HG02798 (cell line): Measurements from ENCODE around the gene SRP9.

Experiments
- ATAC-seq: cut with Tn5 transposase; IDR thresholded peaks from one replicate; pipeline ENCODE4 v1.9.1; 2021; ENCODE audit warnings: mild to moderate bottlenecking; ENCODE audit not compliant: unreplicated experiment, poor library complexity

SRP9 gene, protein sequence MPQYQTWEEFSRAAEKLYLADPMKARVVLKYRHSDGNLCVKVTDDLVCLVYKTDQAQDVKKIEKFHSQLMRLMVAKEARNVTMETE

DNA sequence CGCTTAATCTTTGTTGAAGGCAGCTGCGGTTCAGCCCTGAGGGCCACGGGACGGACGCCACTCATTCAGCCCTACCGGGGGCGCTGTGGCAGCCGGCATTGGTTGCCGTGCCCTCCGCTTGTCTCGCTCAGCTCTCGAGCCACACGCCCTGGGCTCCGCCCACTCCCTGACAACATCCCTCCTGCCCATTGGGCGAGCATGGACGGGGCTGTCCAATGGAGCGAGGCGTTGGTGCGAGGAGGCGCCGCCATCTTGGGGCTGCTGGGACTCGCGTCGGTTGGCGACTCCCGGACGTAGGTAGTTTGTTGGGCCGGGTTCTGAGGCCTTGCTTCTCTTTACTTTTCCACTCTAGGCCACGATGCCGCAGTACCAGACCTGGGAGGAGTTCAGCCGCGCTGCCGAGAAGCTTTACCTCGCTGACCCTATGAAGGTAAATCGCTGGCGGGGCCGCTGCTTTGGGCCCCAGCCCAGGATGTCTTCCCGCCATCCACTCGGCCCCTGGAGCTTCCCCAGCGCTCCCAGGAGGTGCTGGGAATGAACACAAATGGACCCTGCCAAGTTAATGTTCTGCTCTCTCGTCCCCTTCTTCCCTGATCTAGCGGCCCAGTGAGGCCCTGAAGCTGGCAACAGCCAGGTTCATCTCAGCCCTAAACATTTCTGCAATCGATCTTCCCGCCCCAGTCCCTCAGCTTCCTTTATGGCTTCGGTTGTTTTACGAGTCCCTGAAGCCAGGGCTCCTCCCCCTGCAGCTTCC, at the start of gene SRP9:
SRP9 (plus strand) TSS at position 244 of the 754 bp plus-strand sequence; CDS start at position 359, 115 bp downstream.
- peak; percentile 100 for ATAC-seq

DNA sequence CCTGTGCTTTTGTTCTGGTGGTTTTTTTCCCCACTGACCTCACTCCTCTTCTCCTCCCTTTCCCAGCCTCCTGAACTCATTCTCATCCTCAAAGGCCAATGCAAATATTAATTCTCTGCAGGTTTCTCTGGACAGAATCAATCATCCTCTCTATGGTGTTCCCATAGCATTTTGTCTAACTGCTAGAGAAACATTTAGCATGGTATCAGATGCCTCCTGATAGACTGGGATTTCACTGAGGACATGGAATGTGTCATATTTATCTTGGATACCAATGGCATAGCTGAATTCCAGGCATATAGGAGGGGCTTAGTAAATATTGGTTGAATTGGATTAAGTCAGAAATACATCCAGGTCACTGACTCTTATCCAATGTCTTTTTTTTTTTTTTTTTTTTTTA, 46.1 kb upstream of the SRP9 start:
- ATAC-seq: no peak

DNA sequence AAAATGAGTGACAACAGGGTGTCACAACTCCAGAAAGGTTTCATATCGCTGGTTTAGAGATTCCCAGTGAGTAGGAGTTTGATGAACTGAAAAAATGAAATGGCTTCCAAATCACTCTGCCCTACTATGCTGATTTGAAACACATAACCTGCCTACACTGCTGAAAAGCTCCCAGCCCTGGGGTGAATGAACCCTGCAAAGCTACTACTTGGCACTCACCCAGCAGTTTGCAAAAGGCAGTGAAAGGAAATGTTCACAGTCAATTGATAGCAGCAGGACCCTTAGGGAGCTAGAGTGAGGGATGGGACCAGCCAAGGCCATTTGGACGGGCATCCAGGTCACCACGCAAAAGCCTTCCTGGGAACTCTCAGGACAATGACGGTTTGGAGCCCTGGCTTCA, 44.4 kb upstream of the SRP9 start:
- ATAC-seq: no peak

DNA sequence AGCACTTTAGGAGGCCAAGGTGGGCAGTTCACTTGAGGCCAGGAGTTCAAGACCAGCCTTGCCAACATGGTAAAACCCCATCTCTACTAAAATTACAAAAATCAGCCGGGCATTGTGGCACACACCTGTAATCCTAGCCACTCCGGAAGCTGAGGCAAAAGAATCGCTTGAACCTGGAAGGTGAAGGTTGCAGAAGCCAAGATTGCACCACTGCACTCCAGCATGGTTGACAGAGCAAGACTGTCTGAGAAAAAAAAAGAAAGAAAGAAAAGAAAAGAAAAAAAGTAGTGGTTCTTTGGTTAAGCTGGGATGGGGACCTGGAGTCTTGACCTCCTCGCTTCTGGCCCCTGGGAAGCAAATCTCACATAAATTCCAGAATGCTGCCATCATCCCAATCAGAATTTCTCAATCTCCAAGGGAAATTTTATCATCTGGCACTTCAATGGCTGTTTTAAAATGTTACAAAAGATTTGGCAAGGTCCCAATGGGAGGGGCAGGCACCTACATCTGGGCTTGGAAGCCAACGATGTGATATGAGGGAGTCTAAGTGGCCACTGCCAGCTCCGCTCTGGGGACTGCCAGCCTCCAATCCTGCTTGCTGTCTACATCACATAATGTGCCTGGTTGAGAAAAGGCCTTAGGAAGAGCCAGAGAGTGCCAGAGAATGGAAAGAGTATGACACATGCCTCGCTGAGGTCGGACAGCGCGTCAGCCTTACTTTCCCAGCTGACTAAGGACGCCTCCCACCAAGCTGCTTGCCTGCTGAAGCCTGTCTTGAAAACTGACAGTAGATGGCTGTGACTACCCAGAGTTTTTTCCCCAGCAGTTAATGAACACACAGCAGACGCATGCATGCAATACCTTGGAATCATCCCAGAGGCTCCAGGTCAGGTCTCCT, 42.1 kb upstream of the SRP9 start:
- no peak for ATAC-seq

DNA sequence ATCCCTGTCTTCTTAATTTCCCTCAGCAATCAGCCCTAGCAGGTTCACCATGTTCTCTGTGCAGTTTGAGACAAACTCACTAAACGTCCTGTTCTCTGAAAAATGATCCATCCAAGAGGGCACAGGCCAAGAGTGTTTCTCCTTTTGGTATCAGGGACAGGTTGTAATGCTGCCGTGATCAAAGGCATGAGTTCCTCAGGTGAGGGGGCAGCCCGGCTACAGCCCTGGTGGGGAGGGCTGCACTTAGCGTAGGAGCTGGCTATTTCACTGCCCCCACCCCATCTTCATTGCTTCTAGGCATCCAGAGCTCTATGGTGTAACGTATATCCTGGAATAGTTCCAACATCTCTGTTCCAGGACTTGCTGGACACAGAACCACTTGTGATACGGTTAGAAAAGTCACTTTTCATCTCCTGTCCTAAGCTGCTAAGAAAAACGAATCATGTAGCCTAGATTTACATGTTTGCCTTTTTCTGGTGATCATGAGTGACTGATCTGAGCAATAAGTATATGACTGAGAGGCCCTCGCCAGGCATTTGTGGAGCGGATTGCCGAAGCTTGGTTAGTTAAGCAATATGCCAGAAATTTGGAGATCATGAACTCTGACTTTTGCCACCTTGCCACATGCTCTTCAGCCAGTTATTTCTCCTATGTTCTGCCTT, 41.1 kb upstream of the SRP9 start:
- ATAC-seq: no peak

DNA sequence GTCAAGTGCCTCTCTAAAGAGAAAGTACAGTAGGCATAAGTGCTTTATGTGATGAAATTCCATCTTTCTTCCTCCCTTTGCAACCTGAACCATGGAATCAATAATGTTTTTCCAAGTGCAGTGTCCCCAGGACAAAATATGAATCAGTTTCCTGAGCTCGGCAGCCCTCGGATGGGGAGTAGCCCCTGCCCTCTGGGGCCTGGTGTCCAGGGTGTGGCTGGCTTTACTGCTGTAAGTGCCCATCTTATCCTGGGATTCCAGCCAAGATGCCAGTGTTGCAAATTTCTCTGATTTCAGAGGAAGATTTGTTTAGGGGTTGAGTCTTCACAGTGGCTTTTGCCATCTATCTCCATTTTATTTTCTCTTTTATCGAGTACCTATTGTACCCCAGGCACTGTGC, 40.5 kb upstream of the SRP9 start:
- no peak for ATAC-seq

DNA sequence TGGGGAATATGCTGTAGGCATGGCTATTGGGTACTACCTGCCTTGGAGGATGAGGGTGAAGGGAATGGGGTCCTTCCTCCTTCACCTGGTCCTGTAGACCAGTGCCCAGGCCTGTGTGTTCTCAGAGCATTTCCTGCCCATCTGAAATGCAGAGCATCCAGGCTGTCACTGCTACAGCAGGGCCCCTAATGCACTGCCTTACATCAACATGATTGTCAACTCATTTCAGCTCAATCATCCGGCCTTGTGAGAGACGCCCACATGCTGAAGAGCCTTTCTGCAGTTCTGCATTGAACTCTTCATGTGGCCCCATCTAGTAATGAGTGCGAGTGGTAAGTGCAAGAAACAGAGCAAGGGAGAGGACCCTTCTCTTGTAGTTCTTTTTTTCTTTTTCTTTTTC, 39.8 kb upstream of the SRP9 start:
- no peak for ATAC-seq

DNA sequence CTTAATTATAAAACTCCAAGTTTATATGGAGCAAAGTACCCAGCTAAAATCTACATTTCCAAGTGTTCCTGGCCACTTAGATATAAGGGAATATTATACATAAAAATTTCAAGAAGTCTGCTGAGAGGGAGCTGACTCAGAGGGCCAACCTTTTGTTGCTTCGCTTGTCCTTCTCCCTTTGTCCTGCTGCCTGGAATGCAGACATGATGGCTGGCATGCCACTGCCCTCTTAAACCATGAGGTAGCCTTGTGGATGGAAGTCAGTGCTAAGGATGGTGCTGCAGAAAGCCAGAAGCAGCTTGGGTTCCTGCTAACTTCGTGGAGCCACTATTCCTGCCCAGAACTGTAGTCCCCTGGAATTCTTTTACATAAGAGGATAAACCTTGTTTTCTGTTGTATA, 38.9 kb upstream of the SRP9 start:
- ATAC-seq: no peak

DNA sequence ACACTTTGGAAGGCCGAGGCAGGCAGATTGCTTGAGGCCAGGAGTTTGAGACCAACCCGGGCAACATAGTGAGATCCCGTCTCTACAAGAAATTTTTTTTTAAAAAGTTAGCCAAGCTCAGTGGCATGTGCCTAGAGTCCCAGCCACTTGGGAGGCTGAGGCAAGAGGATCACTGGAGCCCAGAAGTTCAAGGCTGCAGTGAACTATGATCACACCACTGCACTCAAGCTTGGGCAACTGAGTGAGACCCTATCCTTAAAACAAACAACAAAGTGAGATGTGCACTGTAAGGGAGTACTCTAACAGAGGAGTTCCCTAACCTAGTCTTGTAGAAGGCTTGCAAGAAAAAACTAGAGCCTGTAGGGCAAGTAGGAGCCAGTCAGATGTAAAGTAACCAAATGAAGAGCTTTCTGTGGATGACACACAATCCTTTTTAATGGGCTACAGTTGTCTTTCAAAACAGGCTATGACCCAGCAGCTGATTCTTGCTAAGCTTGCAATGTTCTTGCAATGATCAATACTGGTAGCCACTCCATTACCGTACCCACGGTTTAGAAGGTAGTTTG, 38.0 kb upstream of the SRP9 start:
- no peak for ATAC-seq

DNA sequence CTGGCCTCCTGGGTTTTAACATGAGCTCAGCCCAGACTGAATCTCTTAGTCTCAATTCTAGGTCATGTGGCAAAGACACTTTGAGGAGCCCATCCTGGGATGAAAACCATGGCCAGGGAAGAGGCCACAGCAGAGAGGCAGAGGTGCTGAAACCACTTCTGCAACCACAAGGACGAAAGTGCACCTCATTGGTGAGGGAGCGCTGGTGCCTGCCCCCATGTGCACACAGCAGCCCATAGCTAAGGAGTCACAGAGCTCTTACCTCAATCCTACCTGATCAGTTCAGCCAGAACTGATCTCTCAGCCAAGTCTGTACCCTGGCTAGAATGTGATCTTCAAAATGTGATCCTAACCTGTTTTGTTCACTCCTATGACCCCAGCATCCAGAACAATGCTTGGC, 32.9 kb upstream of the SRP9 start:
- no peak for ATAC-seq

DNA sequence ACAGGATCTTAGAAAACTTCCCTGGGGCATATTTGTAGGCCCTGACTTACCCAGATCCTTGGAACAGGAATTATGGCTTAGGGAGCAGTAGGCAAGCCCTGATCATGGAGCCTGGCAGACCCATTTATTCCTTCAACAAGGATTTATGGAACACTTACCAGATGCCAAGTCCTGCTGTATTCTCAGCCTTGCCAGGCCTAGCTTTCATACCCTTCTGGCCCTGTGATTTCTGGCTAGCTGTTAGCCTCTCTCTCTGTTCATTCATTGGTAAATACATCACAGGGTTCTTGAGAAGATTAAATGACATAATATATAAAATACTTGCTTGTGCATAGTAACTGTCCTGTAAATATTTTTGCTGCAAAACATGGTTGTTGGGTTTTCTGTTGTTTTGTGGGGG, 32.4 kb upstream of the SRP9 start:
- ATAC-seq: no peak

DNA sequence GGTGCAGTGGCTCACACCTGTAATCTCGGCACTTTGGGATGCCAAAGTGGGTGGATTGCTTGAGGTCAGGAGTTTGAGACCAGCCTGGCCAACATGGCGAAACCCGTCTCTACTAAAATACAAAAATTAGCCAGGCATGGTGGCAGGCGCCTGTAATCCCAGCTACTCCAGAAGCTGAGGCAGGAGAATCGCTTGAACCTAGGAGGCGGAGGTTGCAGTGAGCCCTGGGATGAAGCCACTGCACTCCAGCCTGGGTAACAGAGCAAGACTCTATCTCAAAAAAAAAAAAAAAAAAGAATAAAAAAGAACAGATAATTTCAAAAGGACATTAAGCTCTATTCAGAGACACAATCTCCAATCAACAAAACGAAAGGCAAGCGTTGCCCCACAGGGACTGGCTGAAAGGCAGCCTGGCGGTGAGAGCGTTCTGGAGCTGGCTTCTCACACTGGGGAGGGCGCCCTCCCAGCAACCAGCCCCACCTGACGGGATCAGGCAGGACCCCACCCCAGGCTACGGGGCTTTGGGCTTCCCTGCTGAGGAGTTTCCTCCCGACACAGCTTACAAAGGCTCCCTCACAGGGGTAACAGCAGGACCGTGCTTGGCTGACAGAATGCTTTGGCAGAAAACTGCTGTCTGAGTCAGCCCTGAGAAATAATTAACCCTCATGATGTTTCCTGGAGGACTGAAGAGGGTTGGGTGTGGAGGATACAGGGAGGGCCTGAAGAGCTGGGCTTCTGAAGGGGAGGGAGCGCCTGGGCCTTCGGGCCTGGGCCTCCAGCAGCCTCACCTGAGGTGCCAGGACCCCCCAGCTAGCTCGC, 31.1 kb upstream of the SRP9 start:
- no peak for ATAC-seq

DNA sequence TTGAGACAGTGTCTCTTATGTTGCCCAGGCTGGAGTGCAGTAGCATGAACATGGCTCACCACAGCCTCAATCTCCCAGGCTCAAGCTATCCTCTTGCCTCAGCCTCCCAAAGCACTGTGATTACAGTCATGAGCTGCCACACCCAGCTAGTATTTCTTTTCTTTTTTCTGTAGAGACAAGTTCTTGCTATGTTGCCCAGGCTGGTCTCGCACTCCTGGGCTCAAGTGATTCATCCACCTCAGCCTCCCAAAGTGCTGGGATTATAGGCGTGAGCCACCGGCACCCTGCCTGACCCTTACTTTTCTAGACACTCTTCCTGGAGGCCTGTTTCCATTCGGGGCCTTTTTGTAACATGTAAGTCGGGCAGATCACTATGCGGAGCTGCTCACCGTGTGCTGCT, 30.1 kb upstream of the SRP9 start:
- no peak for ATAC-seq

DNA sequence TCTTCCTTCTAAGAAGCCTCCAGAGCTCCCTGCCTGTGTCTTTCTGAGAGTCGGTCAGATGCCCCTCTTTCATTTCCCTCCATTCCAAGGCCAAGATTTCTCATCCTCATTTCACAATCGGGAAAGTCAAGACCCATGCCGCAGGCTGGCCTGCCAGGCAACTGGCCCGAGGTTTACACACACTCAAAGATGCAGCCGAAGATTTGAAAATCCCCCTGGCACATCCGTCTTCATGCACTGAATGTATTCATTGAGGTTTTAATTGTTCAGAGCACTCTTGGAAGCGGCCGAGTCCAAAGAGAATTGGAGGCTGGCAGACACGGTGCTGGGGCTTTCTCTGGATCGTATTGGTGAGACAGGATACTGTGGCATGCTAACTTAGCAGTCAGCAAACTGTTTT, 29.1 kb upstream of the SRP9 start:
- ATAC-seq: no peak

DNA sequence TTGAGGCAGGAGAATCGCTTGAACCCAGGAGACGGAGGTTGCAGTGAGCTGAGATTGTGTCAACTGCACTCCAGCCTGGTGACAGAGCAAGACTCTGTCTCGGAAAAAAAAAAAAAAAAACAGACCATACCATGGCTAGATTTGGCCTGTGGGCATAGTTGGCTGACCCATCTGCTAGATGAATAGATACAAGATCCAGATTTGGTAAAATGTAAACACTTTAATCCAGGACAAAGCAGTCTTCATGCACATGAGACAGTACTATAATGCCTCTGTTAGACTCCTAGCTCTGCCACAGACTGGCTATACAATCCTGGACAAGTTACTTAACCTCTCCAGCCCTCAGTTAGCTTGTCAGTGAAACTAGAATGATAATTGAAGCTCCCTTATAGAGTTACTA, 27.9 kb upstream of the SRP9 start:
- no peak for ATAC-seq

DNA sequence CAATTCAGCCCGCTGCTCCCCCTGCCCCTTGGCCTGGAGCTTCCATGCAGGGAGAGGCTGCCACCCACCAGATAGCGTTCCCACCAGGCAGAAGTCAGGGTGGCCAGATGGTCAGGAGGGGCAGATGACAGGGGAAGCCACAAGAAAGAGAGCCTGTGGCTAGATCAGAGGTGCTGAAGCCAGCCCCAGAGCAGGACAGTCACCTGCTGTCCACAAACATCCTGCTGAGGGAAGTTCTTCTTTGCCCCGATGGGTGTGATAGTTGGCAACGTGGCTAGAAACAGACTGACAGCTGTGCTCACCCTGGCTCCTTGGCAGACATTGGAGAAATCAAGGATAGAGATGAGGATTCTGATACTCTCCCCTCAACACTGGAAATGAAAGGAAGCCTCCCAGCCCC, 27.2 kb upstream of the SRP9 start:
- no peak for ATAC-seq

DNA sequence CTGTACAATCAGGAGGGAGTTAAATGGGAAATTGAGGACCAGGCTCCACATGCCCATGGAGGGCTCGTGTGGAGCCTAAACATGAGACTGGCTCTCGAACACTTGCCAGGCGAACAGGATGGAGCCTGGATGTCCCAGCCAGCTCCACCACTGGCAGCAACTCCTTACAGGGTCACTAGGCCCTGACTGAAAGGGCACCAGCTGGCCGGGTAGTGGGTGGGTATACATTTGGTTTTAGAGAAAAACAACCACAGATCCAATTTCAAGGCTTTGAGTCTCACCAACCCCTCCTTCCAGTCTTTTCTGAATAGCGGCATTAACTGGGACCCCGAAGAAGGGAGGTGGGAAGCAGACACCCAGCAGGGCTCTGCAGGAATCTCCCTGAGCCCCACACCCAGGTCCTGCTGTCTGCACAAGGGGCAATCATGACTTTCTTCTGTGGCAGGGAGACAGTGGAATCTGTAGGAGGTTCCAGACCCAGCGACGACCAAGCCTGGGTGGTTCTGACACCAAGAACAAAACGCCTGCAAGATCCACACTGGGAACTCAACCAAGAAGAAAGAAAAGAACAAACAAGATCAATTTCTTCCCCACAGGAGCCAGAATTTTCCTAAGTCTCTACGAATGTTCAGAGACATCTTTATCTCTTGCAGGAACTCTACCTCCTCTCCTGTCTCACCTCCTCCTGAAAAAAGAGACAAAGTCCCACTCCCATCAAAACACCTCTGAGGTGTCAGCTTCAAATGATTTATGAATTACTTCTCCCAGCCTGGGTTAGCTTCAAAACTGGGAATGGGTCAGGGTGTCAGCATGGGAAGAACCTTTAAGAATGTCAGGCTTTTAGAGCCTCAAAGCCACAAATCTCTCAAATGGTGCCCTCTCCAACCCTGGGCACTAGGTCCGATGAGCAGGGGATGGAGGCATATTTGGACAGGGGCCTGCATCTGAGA, 26.5 kb upstream of the SRP9 start:
- ATAC-seq: no peak

DNA sequence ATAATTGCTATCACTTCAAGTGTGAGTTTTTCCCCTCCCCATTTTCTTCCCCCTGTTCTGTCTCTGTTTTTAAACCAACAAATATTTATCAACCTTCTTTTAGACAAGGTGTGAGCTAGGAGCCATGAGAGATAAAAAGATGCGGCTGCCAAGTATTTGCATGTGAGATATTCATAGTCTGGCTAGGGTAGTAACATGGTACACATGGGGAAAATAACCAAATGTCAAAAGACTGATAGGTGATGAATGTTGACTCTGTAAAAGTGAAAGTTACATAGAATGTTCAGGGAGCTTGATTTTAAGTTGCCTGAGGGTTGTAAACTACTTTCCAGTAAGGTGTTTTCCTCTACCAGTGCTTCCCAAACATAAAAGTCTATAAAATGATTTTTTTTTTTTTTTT, 25.4 kb upstream of the SRP9 start:
- ATAC-seq: no peak
